Body of pancreas (tissue), 4 donors: ENCODE measurements around the gene ADORA2A.

Source experiments
- CTCF ChIP-seq, 7 experiments: fragments of 450-650 bp in 4 of 7; fragments of 200-600 bp in 3 of 7; sonication (generic) in 3 of 7; IDR thresholded peaks; one replicate each; pipeline ENCODE4 v1.5.1; 2016 to 2019; ENCODE audit warnings: antibody characterized with exemption in 7 of 7
- POLR2A ChIP-seq, 3 donors: fragments of 450-650 bp; IDR thresholded peaks; one replicate each; pipeline ENCODE4 v1.6.1; 2016; ENCODE audit warnings: antibody characterized with exemption in 3 of 3, mild to moderate bottlenecking in 2 of 3

DNA sequence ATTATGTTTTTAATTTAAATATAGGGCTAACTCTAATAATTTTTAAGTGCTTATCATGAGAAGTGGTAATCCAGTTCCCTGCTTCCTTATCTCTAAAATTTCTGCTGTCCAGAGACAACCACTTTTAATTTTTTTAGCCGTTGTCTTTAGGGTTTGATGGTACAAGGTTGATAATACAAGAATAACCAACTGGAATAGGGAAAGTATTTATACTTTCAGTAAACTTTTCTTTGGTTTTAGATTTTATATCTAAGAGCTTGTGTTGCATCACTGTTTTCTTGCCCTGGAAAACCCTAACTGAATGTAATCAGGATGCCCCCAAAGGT lies 46.5 kb upstream of the ADORA2A start:
- TF ChIP-seq CTCF (IDR thresholded peaks at IDR 0.05) (no peak), POLR2A (IDR thresholded peaks at IDR 0.05) (no peak)
